Right cardiac atrium (tissue), 5 donors: ENCODE data around the gene SF3B1. TPM values are rescaled to one million over a fixed set of nuclear protein-coding genes. Genes with fewer than 3 reads are reported as not detected.

Experiments
- polyA plus RNA-seq: library from polyadenylated mRNA; stranded (reverse); fragments of 200-250 nt; gene quantifications from one replicate; pipeline ENCODE4 v1.2.3, GENCODE V29; 2013
- total RNA-seq, 4 donors: library from RNA; stranded (reverse); fragmentation: NEBNext Ultra II Directional; extraction: Animal tissue kit (Norgen Biotek cat#: 25700); gene quantifications; one replicate each; pipeline ENCODE4 v1.2.1, GENCODE V29; 2021
- donor health status: healthy with polysubstance abuse.
- donor health status: DM: no; HTN: yes; CAD: no.
- donor health status: DM: no; HTN: no; CAD: no.
- donor health status: DM: no; HTN: yes; CAD: no; lungs with severe emphysema.
- donor health status: DM: yes; HTN: yes; CAD: no.

Gene SF3B1
- total and polyA plus RNA-seq, 5 donors, result 148 to 182 (median 166) TPM

Other genes starting within 250 kb of the SF3B1 start
- gene ANKRD44, start 124.2 kb downstream of the SF3B1 start, total RNA-seq, result 10 to 100 TPM; 13.9 to 18.8 (median 14.5) TPM
- gene ANKRD44, start 124.2 kb downstream of the SF3B1 start, polyA plus RNA-seq, result 4.8 TPM
- 10 to 100 TPM; 24.8 to 37.0 (median 29.6) TPM for gene COQ10B, start 18.5 kb upstream of the SF3B1 start, total RNA-seq
- gene COQ10B, start 18.5 kb upstream of the SF3B1 start, polyA plus RNA-seq, result 29.3 TPM
- 100 to 1,000 TPM; 111 to 182 (median 159) TPM for gene HSPD1, start 64.8 kb upstream of the SF3B1 start, total RNA-seq
- 174 TPM for gene HSPD1, start 64.8 kb upstream of the SF3B1 start, polyA plus RNA-seq
- gene HSPE1, start 65.4 kb upstream of the SF3B1 start, total RNA-seq, result 100 to 1,000 TPM in 3 of 4 donors, 10 to 100 TPM in 1; 96.3 to 156 (median 128) TPM
- gene HSPE1, start 65.4 kb upstream of the SF3B1 start, polyA plus RNA-seq, result 253 TPM
- 10 to 100 TPM; 28.7 to 39.3 (median 32.5) TPM for gene MOB4, start 81.0 kb upstream of the SF3B1 start, total RNA-seq
- 34.4 TPM for gene MOB4, start 81.0 kb upstream of the SF3B1 start, polyA plus RNA-seq
- 1 to 10 TPM; 3.0 to 9.8 (median 9.2) TPM for gene RFTN2, start 240.6 kb upstream of the SF3B1 start, total RNA-seq
- 3.1 TPM for gene RFTN2, start 240.6 kb upstream of the SF3B1 start, polyA plus RNA-seq